Stimulated activated CD4-positive, alpha-beta T cell treated with anti-CD3 and anti-CD28 coated beads, Interleukin-4, amount 100 ng/mL, for 1 hour (primary cell): ENCODE data around the gene RAC2.

Experiments
- DNase-seq: peaks from one replicate; pipeline ENCODE4 v3.0.0-alpha.2; 2020

Gene RAC2

DNA sequence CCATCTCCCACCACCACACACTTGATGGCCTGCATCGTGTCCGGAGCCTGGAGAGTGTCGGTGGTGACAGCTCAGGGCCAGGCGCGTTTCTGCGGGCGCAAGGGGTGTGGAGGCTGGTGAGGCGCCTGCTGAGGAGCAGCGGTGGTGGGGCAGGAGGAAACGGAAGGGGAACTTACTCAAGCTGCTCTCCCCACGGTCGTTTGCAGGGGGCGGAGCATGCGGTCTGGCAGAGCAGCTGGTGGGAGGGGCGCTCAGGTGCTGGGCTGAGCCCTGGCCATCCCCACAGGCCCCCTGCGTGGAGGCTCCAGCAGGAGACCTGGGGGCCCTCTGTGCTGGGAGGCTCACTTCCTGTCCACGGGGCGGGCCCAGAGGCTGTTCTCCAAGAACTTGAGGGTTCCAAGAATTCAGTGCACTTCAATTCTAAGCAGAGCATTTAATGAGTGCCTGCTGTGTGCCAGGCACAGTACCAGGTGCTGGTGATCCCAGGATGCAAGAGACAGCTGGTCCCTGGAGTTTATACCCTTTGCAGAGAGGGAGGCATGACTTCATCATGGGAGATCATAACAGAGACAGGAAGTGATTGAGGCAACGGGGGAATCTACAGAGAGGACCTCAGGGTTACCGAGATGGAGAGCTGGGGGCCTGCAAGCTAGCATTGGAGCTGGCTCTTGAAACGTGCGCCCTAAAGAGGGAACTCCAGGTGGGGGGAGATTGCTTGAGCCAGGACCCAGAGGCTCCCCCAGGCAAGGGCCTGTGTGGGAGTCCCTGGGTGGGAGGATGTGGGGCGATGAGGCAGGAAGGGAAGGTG, at the start of gene RAC2:
RAC2 (minus strand) TSS at position 156 of the 808 bp plus-strand sequence; CDS start at position 35, 121 bp downstream.
- DNase-seq = peak; percentile 90

- no peak for DNase-seq
Observed at GRCh38 chr22:37293172-37293571, 49.1 kb upstream of the RAC2 start.

DNA sequence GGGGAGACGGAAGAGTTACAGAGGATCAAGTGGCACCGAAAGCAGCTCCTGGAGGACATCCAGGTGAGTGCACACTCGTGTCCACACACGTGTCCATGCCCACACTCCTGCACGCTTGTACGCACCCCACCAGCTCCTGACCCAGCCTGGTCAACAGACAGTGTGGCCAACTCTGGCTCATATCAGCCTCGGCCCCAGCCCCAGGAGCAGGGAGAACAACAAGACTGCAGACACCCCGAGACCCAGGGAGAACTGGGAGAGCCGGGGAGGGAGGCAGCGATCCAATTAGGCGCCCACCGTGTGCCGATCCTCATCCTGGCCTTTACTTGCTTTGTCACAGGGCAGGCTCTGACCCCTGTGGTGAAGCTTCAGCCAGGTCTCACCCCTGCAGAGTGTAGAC, 48.6 kb upstream of the RAC2 start:
- DNase-seq = no peak

DNA sequence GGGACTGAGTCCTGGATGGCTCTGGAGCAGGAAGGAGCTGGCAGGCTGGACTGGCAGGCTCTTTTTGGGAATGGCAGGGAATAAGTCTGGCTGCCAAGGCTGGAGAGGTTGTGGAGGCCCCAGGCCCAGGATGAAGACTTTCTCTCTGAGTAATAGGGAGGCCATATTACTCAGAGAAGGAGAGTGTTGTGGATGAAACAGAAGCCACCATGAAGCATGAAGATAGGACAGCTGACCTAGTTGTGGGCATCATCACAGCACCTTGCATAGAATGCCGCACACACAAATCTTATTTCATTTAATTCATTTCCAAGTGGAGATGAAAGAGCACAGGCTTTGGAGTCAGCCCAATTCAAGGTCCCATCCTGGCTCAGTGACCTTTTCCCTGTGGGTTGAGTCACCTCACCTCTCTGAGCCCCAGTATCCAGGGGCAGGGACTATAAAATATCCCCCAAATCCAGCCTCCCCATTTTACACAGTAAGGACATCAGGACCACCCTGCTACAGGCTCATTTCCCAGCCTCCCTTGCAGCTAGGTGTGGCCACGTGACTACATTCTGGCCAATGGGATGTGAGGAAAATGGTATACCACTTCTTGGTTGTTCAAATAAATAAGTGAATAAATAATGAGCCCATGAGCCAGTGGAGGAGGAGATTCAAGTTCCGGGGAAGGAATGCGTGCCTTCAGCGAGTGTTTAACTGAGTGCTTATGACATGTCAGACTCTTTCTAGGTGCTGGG, 47.7 kb upstream of the RAC2 start:
- DNase-seq = no peak

GRCh38 chr22:37290737-37291136, 46.7 kb upstream of the RAC2 start:
- DNase-seq = no peak

GRCh38 chr22:37289156-37289735, 45.2 kb upstream of the RAC2 start:
- no peak for DNase-seq

GRCh38 chr22:37288521-37288920, 44.5 kb upstream of the RAC2 start:
- no peak for DNase-seq

DNA sequence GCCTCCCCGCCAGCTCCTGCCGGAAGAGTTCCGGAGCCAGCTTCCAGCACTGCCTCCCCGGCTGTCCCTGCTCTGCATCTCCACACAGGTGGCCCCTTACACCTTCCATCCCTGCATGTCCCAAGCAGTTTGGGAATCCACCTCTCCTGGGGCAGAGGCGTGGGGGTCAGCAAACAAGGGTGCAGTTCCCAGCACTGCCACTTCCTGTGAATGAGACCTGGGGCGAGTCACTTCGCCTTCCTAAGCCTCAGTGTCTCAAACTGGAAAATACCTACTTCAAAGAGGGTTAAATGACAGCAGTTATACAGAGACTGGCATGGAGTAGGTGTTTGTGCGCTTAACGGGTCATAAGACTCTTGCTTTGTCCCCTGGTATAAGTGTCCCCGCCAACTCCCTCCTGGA, 43.5 kb upstream of the RAC2 start:
- no peak for DNase-seq

- no peak for DNase-seq
Observed at GRCh38 chr22:37285937-37286336, 41.9 kb upstream of the RAC2 start.

DNA sequence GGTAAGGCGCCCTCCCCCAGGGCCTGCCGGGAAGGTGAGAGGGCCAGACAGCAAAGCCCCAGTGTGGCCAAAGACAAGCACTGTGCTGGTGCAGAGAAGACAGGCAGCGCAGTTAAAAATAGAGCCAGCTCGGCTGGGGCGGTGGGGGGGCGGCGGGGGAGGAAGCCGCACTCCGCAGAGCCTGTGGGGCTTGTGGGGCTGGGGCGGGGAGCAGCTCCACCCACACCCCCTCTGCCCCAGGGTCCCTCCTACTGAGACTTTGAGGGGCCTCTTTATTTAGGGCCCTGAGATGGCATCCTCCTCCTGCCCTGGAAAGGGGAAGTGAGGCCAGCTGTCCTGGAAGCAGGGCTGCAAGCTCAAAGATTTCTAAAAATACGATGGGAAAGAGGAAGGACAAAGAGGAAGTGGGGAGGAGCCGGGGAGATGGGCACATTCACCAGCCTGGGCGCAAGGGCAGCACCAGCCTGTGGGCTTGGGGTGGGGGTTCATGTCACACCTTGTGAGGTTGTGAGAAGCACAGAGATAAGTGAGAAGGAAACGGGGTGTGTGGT, 40.8 kb upstream of the RAC2 start:
- DNase-seq = peak; percentile 39

GRCh38 chr22:37284126-37284804, 40.2 kb upstream of the RAC2 start:
- DNase-seq = no peak

DNA sequence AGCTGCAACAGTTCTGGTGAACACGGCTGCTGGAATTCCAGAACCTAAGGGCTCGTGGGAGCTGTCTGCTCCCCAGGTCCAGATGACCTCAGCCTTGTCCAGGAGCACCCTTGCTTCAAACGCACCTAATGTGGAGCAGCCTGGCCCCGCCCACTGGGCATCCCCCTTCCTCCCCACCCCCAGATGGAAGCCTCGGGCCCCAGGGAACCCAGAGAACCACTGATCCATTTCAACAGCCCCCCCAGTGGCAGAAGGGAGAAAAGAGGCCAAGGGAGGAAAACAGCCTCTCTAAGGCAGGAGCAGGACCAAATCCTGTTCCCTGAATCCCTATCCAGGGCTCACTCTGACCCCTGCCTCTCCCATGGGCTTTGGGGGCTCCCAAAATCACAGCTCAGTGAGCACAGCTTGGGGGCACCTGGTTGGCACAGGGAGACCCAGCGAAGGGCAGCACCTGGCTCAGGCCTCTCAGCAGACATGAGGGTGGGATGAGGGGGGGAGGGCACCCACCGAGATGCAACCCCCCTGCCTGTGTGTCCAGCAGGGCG, 39.4 kb upstream of the RAC2 start:
- peak; percentile 49 for DNase-seq

GRCh38 chr22:37282385-37282677, 38.3 kb upstream of the RAC2 start, which contains the start of gene CYTH4:
CYTH4 (plus strand) TSS chr22:37282508; CDS start chr22:37282570, 62 bp downstream.
- peak; percentile 73 for DNase-seq

- DNase-seq = no peak
Observed at GRCh38 chr22:37281646-37282384, 37.7 kb upstream of the RAC2 start.

- no peak for DNase-seq
Observed at GRCh38 chr22:37281195-37281594, 37.1 kb upstream of the RAC2 start.

DNA sequence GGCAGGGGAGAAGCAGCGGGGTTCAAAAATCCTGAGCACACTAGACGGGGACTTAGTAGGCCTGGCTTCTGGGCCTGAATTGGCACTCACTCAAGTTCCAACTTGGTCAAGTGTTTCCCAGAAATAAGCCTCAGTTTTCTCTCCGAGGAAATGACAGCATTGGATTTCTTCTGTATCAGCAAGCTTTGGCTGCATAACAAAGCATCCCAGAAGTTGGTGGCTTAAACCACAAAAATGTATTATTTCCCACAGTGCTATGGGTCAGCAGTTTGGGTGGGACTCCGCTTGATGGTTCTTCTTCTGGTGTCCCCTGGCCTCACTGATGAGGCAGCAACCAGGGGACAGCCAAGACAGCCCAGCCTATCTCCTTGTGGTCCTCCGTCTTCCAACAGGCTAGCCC, 36.6 kb upstream of the RAC2 start:
- DNase-seq = no peak

- DNase-seq = no peak
Observed at GRCh38 chr22:37279331-37280181, 35.5 kb upstream of the RAC2 start.

DNA sequence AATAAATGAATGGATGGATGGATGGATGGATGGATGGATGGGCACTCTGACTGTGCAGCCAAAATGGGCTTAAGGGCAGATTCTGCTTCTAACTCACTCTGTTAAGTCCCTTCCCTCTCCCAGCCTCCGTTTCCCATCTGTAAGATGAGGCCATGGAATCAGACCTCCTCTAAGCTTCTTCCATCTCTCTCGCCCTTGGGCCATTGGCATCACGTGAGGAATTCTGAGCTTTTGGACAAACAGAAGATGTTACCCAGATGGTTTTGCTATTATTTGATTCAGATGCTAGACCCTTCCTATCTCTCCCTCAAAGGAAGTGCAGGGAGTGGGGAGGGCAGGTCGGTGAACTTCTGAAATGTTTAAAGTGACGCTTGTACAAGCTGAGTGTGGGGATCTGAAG, 34.2 kb upstream of the RAC2 start:
- DNase-seq = no peak

GRCh38 chr22:37277384-37277783, 33.3 kb upstream of the RAC2 start:
- DNase-seq = no peak

DNA sequence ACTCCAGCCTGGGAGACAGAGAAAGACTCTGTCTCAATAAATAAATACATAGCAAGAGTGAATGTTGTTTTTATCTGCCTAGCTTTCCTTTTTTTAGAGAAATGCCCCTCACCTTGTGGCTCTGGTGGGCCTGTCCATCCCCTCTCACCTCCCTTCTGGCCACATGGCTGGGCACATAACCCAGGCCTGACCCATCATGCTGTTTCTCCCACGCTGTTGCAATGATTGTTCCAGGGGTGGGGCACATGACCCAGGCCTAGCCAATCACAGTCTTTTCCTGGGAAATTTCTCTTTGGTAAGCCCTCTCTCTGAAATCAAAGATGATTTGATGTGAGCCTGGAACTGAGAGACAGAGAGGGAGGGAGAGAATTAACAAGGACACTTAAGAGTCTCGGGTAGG, 32.7 kb upstream of the RAC2 start:
- DNase-seq = no peak

DNA sequence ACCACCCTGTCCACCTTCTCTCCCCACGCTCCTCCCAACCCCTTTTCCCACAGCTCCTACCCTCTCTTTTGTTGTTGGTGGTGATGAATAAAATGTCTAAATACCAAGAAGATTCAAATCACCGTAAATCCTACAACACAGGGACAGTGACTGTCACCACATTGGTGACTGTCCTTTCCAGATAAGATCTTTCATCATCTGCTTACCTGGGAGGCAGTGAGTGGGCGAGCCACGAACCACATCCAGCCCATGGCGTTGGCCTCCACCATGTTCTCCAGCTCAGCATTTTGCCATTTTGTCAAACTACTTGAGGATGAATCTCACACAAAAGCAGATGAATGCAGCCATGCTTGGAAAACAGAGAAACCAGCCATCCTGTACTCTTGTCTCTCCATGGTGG, 31.6 kb upstream of the RAC2 start:
- DNase-seq = no peak
